ENCODE results near the gene AHCYL2. TPM values are rescaled to one million over a fixed set of nuclear protein-coding genes. Genes with fewer than 3 reads are reported as not detected.

The AHCYL2 gene
- total RNA-seq, 1 experiment from 2014 or later = 17.0 TPM

GRCh38 chr7:129433847-129434674 is 209.2 kb downstream of the AHCYL2 start, which contains the start of gene STRIP2:
Gene STRIP2, plus strand, starts transcription at chr7:129434432. Its CDS starts 41 bp downstream, at chr7:129434473.
- peak; percentile 50 for DNase-seq (ENCODE audit: low read depth, low spot score)
- intact Hi-C loops (cut with micrococcal nuclease) = no loop called here
- Histone ChIP-seq H3K4me1 (ENCODE audit: control insufficient read depth in 1 of 2, insufficient read depth in 2 of 2, low read length in 2 of 2) (peaks cover 10 to 30% of the 10 kb centered on the region in 2 experiments; a peak in 3 of 4 replicates), H3K4me2 (ENCODE audit: low read length) (peak within 1 kb of the TSS; percentile 81), H3K27ac (ENCODE audit: low read depth, low read length) (peak within 1 kb of the TSS; percentile 45), H4K20me1 (ENCODE audit: insufficient read depth) (no peaks in the 10 kb centered on the region), H2AFZ (ENCODE audit: low read depth, low read length, poor library complexity, severe bottlenecking) (peak within 1 kb of the TSS; percentile 28), H3K9ac (ENCODE audit: low read length) (peak within 1 kb of the TSS; percentile 74), H3K36me3 (ENCODE audit: control insufficient read depth in 1 of 2, insufficient read depth in 2 of 2, low read length in 2 of 2) (no peaks in the 10 kb centered on the region), H3K9me3 (ENCODE audit: control insufficient read depth in 1 of 2, insufficient read depth in 1 of 2, low read depth in 1 of 2, low read length in 2 of 2) (no peaks in the 10 kb centered on the region), H3K9me2 (ENCODE audit: insufficient read depth) (no peaks in the 10 kb centered on the region), H3K79me2 (ENCODE audit: insufficient read depth, low read length) (peaks cover 4% of the 10 kb centered on the region; the same call in 1 of the 2 replicates), H3K4me3 (replicated peaks in 1 of 2; ENCODE audit: low read depth in 1 of 2, low read length in 2 of 2) (peak within 1 kb of the TSS; percentile 74 to 78), H3K27me3 (ENCODE audit: insufficient read depth, low read length) (no peaks in the 10 kb centered on the region)
- CTCF ChIA-PET = interaction anchor here (0.5 to 2.0 kb wide), 5 partner anchors 38 to 577 kb away, joined by 3 to 9 read pairs (median 3); no protein-coding TSS in a partner anchor
- POLR2A ChIA-PET = interaction anchor here (0.9 kb wide), 2 partner anchors 9 to 46 kb away, joined by 3 read pairs; no protein-coding TSS in a partner anchor
- BruUV-seq (replicated peaks) = TSS peak; percentile 52
- TF ChIP-seq MAX (IDR thresholded peaks at IDR 0.05) (peak; percentile 54; the same call in 1 of the 2 replicates), CTCF (IDR thresholded peaks at IDR 0.05 in 2 of 3, conservative IDR thresholded peaks at IDR 0.05 in 1 of 3; ENCODE audit: borderline replicate concordance in 1 of 3, insufficient read depth in 1 of 3, low read depth in 2 of 3, low read length in 2 of 3) (peak in 2 of 3 experiments; percentile 35 to 39; a peak in 4 of 6 replicates), CEBPB (IDR thresholded peaks at IDR 0.05; ENCODE audit: low read depth) (no peak), ZFX (IDR thresholded peaks at IDR 0.05) (peak; percentile 65; the same call in 1 of the 2 replicates), SIN3A (IDR thresholded peaks at IDR 0.05; ENCODE audit: low read depth) (0 out of 2 replicates have a peak, but pooled peaks have one; percentile 45), POLR2AphosphoS5 (IDR thresholded peaks at IDR 0.05; ENCODE audit: low read depth, low read length) (peak; percentile 77), JUND (IDR thresholded peaks at IDR 0.05) (no peak), SP1 (IDR thresholded peaks at IDR 0.05; ENCODE audit: low read depth) (peak; percentile 93)
- peak; percentile 92 for ATAC-seq
- RAD21 ChIA-PET (ENCODE audit: low non-redundant PET in 1 of 2, low total read pairs in 2 of 2, uncharacterized antibody in 2 of 2, unreplicated experiment in 2 of 2) = interaction anchor here in 1 of 2 experiments (1.0 to 1.4 kb wide), 2 partner anchors 33 to 216 kb away, joined by 3 to 4 read pairs; no protein-coding TSS in a partner anchor

Data from HCT116 (cell line).